GM12878 (cell line): ENCODE measurements around the gene PGLYRP2. TPM values are rescaled to one million over a fixed set of nuclear protein-coding genes. Genes with fewer than 3 reads are reported as not detected.
A peak's percentile ranks its signal among the peaks of the same experiment; 100 is the strongest.

Experiments
- ATAC-seq: fragments of 200-7000 bp; cut with Tn5 transposase; 3 replicates; pipeline ENCODE4 v1.9.1; 2020; ENCODE audit warnings: mild to moderate bottlenecking, moderate library complexity
- Bru-seq: library from RNA; stranded (reverse); fragments of 400-500 nt; gene quantifications from one replicate; lab custom pipeline; 2021; lab: Mats Ljungman, UMichigan
- BruChase-seq, 2 experiments: library from RNA; stranded (reverse); fragments of 400-500 nt; gene quantifications; one replicate each; lab custom pipeline; 2021; lab: Mats Ljungman, UMichigan
- BruUV-seq: library from RNA; stranded (reverse); fragments of 400-500 nt; replicated peaks from 2 replicates; lab custom pipeline; 2021; lab: Mats Ljungman, UMichigan
- CTCF ChIA-PET: fragments of 300-600 bp; sonication (Branson Sonifier 250); formaldehyde crosslinking; extraction: SDS; loops from one replicate; lab custom pipeline; 2021; ENCODE audit warnings: inconsistent platforms; lab: Yijun Ruan, JAX
- POLR2A ChIA-PET: fragments of 350-600 bp; formaldehyde crosslinking; extraction: SDS; loops from one replicate; lab custom pipeline; 2021; ENCODE audit warnings: inconsistent platforms; lab: Charles Lee
- RAD21 ChIA-PET: fragments of 300-600 bp; sonication (Branson Sonifier 250); formaldehyde crosslinking; loops from one replicate; lab custom pipeline; 2023; ENCODE audit warnings: antibody characterized with exemption; ENCODE audit not compliant: unreplicated experiment; lab: Charles Lee
- SMC1A ChIA-PET: fragments of 300-600 bp; sonication (Branson Sonifier 250); formaldehyde crosslinking; loops from one replicate; lab custom pipeline; 2023; ENCODE audit not compliant: unreplicated experiment, uncharacterized antibody; lab: Charles Lee
- DNase-seq: peaks from one replicate; pipeline ENCODE4 v3.0.0-alpha.2; 2011; ENCODE audit warnings: low read depth, low spot score
- FAIRE-seq: peaks from 3 replicates; lab custom pipeline; 2011; peaks lifted over from hg19 to GRCh38; lab: Jason Lieb, UNC
- H2AFZ ChIP-seq: 2 replicates; pipeline ENCODE4 v1.6.0; 2011; ENCODE audit warnings: low read depth, low read length, control low read depth; ENCODE audit not compliant: control insufficient read depth
- H3K27ac ChIP-seq: 2 replicates; pipeline ENCODE4 v1.5.1; 2011; ENCODE audit warnings: control low read depth; ENCODE audit not compliant: control insufficient read depth, insufficient read depth
- H3K27me3 ChIP-seq, 2 experiments: replicated peaks in 1 of 2; 2 replicates each; pipeline versions ENCODE4 v1.6.0 to v1.6.1; 2011; ENCODE audit warnings: low read length in 1 of 2; ENCODE audit not compliant: control insufficient read depth in 2 of 2, insufficient read depth in 2 of 2
- H3K36me3 ChIP-seq, 2 experiments: 2 replicates each; pipeline ENCODE4 v1.5.1; 2011; ENCODE audit warnings: low read length in 1 of 2; ENCODE audit not compliant: control insufficient read depth in 2 of 2, insufficient read depth in 2 of 2
- H3K4me1 ChIP-seq: 2 replicates; pipeline ENCODE4 v1.6.1; 2011; ENCODE audit warnings: mild to moderate bottlenecking, low read length, moderate library complexity, mixed read lengths; ENCODE audit not compliant: control insufficient read depth, insufficient read depth
- H3K4me2 ChIP-seq: 2 replicates; pipeline ENCODE4 v1.6.0; 2011; ENCODE audit warnings: control low read depth; ENCODE audit not compliant: control insufficient read depth, insufficient read depth
- H3K4me3 ChIP-seq: fragments of 200-600 bp; sonication (generic); 2 replicates; pipeline ENCODE4 v1.5.1; 2016
- H3K79me2 ChIP-seq: 2 replicates; pipeline ENCODE4 v1.6.0; 2011; ENCODE audit warnings: low read length; ENCODE audit not compliant: control insufficient read depth, insufficient read depth
- H3K9ac ChIP-seq: 2 replicates; pipeline ENCODE4 v1.8.0; 2011; ENCODE audit warnings: low read length, control low read depth, mixed read lengths; ENCODE audit not compliant: control insufficient read depth, insufficient read depth
- H3K9me3 ChIP-seq: replicated peaks from 3 replicates; pipeline ENCODE4 v1.5.1; 2011; ENCODE audit warnings: mild to moderate bottlenecking, low read length; ENCODE audit not compliant: control insufficient read depth, insufficient read depth
- H4K20me1 ChIP-seq: 2 replicates; pipeline ENCODE4 v1.6.0; 2011; ENCODE audit not compliant: control insufficient read depth, insufficient read depth
- JUNB ChIP-seq: IDR thresholded peaks from 2 replicates; pipeline ENCODE4 v1.6.1; 2016; ENCODE audit warnings: antibody characterized with exemption, mild to moderate bottlenecking
- POU2F2 ChIP-seq: IDR thresholded peaks from 3 replicates; pipeline ENCODE4 v1.6.1; 2011; ENCODE audit warnings: low read depth, mild to moderate bottlenecking, low read length, borderline replicate concordance
- RAD21 ChIP-seq: IDR thresholded peaks from 2 replicates; pipeline ENCODE4 v1.6.1; 2011; ENCODE audit warnings: mild to moderate bottlenecking, low read depth, low read length, moderate library complexity; ENCODE audit not compliant: insufficient read depth
- SUPT20H ChIP-seq: IDR thresholded peaks from 2 replicates; pipeline ENCODE4 v1.6.1; 2011; ENCODE audit warnings: low read depth, mild to moderate bottlenecking, low read length, moderate library complexity, borderline replicate concordance; ENCODE audit not compliant: control insufficient read depth
- TARDBP ChIP-seq: IDR thresholded peaks from 2 replicates; pipeline ENCODE4 v1.6.1; 2016; ENCODE audit warnings: borderline replicate concordance
- WGBS: methylation state at CpG from one replicate; pipeline ENCODE4 v1.1.6; 2016; ENCODE audit warnings: low lambda C conversion rate; ENCODE audit not compliant: insufficient replicate concordance, insufficient coverage; ENCODE audit errors: missing lambda C conversion rate; 5-methylcytosine and 5-hydroxymethylcytosine counted together
- in situ Hi-C: fragments of 300-500 bp; cut with MboI; formaldehyde crosslinking; loops from 9 replicates; pipeline ENCODE4 v1.14.3; 2018; ENCODE audit warnings: mixed read lengths
- intact Hi-C: fragments of 100-400 bp; cut with micrococcal nuclease; formaldehyde crosslinking; loops from one replicate; pipeline ENCODE4 v1.14.2; 2022; ENCODE audit not compliant: unreplicated experiment
- long read RNA-seq, 2 experiments: library from polyadenylated mRNA; unstranded; transcript quantifications; one replicate each; pipeline ENCODE4 v2.0.0, GENCODE V29; 2019 to 2020
- polyA minus RNA-seq, 3 experiments: library from RNA; depleted of rRNA, polyadenylated mRNA; stranded (reverse); fragments of >200 nt; gene quantifications; 2 replicates each; pipeline ENCODE4 v1.2.3, GENCODE V29; 2011
- polyA plus RNA-seq, 11 experiments: library from polyadenylated mRNA; depleted of rRNA in 4 of 11; unstranded in 6 of 11; stranded (reverse) in 5 of 11; fragments of >200 nt; fragmentation: Nextera tagmentation in 4 of 11; fragmentation: Illumina TruSeq in 1 of 11; extraction: Ambion mirVana in 4 of 11; extraction: Trizol in 1 of 11; gene quantifications; 1 replicate in 1 of 11; 2 replicates in 10 of 11; pipeline versions ENCODE4 v1.2.1 to v1.2.3, GENCODE V29; 2011 to 2016; ENCODE audit warnings: inconsistent platforms in 2 of 11, missing spikeins in 2 of 11, low read depth in 1 of 11
- total RNA-seq, 4 experiments: library from RNA; depleted of rRNA in 3 of 4; stranded (reverse); fragments of >200 nt in 3 of 4; fragmentation: Illumina TruSeq in 1 of 4; extraction: Trizol in 1 of 4; gene quantifications; 2 replicates each; pipeline versions ENCODE4 v1.2.1 to v1.2.3, GENCODE V29; 2013 to 2021
- TF ChIP-seq, protein P1 (sequence below): fragments of 150-350 bp; IDR thresholded peaks from 2 replicates; pipeline ENCODE4 v1.6.1; 2014; ENCODE audit warnings: mild to moderate bottlenecking, low read depth, low read length
- TF ChIP-seq, protein P2 (sequence below): fragments of 450-650 bp; IDR thresholded peaks from 2 replicates; pipeline ENCODE4 v1.6.1; 2017; ENCODE audit warnings: borderline replicate concordance

The PGLYRP2 gene, protein sequence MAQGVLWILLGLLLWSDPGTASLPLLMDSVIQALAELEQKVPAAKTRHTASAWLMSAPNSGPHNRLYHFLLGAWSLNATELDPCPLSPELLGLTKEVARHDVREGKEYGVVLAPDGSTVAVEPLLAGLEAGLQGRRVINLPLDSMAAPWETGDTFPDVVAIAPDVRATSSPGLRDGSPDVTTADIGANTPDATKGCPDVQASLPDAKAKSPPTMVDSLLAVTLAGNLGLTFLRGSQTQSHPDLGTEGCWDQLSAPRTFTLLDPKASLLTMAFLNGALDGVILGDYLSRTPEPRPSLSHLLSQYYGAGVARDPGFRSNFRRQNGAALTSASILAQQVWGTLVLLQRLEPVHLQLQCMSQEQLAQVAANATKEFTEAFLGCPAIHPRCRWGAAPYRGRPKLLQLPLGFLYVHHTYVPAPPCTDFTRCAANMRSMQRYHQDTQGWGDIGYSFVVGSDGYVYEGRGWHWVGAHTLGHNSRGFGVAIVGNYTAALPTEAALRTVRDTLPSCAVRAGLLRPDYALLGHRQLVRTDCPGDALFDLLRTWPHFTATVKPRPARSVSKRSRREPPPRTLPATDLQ
- total RNA-seq (2013; cell fraction: nucleolus; rRNA removed): 0.17 and 0.20 TPM in 2 replicates
- total RNA-seq (2014; rRNA removed): 0.40 and 0.44 TPM in 2 replicates
- total RNA-seq (2014; rRNA removed; fragmentation: Illumina TruSeq; extraction: Trizol): not detected in 2 replicates
- 0.26 and 0.37 TPM in 2 replicates for total RNA-seq (2021)
- polyA plus RNA-seq (2011; ENCODE audit: low read depth): not detected
- 0.09 and 0.48 TPM in 2 replicates for polyA plus RNA-seq (2011; rRNA removed)
- polyA plus RNA-seq (2011; cell fraction: cytosol; rRNA removed): 0.27 and 0.37 TPM in 2 replicates
- 0.21 and 0.26 TPM in 2 replicates for polyA plus RNA-seq (2011; cell fraction: nucleus; rRNA removed)
- polyA plus RNA-seq (2012): not detected in 2 replicates
- not detected in 2 replicates for polyA plus RNA-seq (2014; fragmentation: Illumina TruSeq; extraction: Trizol)
- polyA plus RNA-seq (2014; fragmentation: Nextera tagmentation; extraction: Ambion mirVana): not detected
- polyA plus RNA-seq (2014; rRNA removed): 0.15 and 0.60 TPM in 2 replicates
- polyA plus RNA-seq (2016; fragmentation: Nextera tagmentation; extraction: Ambion mirVana): under 1 TPM in 1 of 2 experiments, not detected in 1; 0.16 TPM
- polyA minus RNA-seq (2011; rRNA and poly(A)+ RNA removed): 0.59 and 1.4 TPM in 2 replicates
- not detected in 2 replicates for polyA minus RNA-seq (2011; cell fraction: cytosol; rRNA and poly(A)+ RNA removed)
- 0.12 and 0.29 TPM in 2 replicates for polyA minus RNA-seq (2011; cell fraction: nucleus; rRNA and poly(A)+ RNA removed)
- not detected for Bru-seq, nascent RNA
- BruChase-seq, experiment 1, labeled RNA remaining after a 6-hour chase: not detected
- not detected for BruChase-seq, experiment 2, labeled RNA remaining after a 2-hour chase
- long read RNA-seq, experiment 1: 0 reads
- long read RNA-seq, experiment 2: 0 reads

- H3K27ac ChIP-seq: no peak within 1 kb of the TSS
- DNase-seq (no peak), ATAC-seq (peak; percentile 56), FAIRE-seq (no peak)
- CTCF ChIA-PET: no interaction called here
- in situ Hi-C loops (no loop called here), intact Hi-C loops (no loop called here)
- WGBS: 74% methylated on average over 16 of the region's 16 CpGs
- no peak within 1 kb of the TSS for H2AFZ ChIP-seq
- RAD21 ChIA-PET: no interaction called here
- no TSS peak for BruUV-seq
- no peak within 1 kb of the TSS for H3K4me2 ChIP-seq
- no peaks in the 10 kb centered on the region for H3K27me3 ChIP-seq
- H3K9me3 ChIP-seq: no peaks in the 10 kb centered on the region; the same call in 2 of the 3 replicates
- POLR2A ChIA-PET: no interaction called here
- SMC1A ChIA-PET: interaction anchor here (1.1 kb wide), 1 partner anchor 16 kb away, joined by 4 read pairs; no protein-coding TSS in a partner anchor
- H3K9ac ChIP-seq: no peak within 1 kb of the TSS
- TF ChIP-seq JUNB (no peak), SUPT20H (no peak), TARDBP (no peak), POU2F2 (no peak), RAD21 (peak; percentile 7; the same call in 1 of the 2 replicates)
- TF ChIP-seq, protein P1, sequence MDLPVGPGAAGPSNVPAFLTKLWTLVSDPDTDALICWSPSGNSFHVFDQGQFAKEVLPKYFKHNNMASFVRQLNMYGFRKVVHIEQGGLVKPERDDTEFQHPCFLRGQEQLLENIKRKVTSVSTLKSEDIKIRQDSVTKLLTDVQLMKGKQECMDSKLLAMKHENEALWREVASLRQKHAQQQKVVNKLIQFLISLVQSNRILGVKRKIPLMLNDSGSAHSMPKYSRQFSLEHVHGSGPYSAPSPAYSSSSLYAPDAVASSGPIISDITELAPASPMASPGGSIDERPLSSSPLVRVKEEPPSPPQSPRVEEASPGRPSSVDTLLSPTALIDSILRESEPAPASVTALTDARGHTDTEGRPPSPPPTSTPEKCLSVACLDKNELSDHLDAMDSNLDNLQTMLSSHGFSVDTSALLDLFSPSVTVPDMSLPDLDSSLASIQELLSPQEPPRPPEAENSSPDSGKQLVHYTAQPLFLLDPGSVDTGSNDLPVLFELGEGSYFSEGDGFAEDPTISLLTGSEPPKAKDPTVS: no peak
- TF ChIP-seq, protein P2, sequence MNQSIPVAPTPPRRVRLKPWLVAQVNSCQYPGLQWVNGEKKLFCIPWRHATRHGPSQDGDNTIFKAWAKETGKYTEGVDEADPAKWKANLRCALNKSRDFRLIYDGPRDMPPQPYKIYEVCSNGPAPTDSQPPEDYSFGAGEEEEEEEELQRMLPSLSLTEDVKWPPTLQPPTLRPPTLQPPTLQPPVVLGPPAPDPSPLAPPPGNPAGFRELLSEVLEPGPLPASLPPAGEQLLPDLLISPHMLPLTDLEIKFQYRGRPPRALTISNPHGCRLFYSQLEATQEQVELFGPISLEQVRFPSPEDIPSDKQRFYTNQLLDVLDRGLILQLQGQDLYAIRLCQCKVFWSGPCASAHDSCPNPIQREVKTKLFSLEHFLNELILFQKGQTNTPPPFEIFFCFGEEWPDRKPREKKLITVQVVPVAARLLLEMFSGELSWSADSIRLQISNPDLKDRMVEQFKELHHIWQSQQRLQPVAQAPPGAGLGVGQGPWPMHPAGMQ: no peak
- H3K79me2 ChIP-seq: no peaks in the 10 kb centered on the region
- no peaks in the 10 kb centered on the region for H3K4me1 ChIP-seq
- no peaks in the 10 kb centered on the region for H4K20me1 ChIP-seq
- no peak within 1 kb of the TSS for H3K4me3 ChIP-seq
- H3K36me3 ChIP-seq: no peaks in the 10 kb centered on the region
These were observed at the start of gene PGLYRP2 for GRCh38 chr19:15479391-15480345. Gene PGLYRP2, minus strand, starts transcription at chr19:15479501. Its CDS starts 130 bp downstream, at chr19:15479371.
